ENCODE results near the gene THBS4. TPM values are rescaled to one million over a fixed set of nuclear protein-coding genes. Genes with fewer than 3 reads are reported as not detected.
"Not testable (repeated sequence)": the region's sequence is repeated elsewhere in the genome, so short reads cannot be mapped to it uniquely, and the experiment has no call there.

THBS4 gene
- polyA plus RNA-seq, 1 of the 3 experiments (the other 2 are of a cell fraction): 1.1 TPM

DNA sequence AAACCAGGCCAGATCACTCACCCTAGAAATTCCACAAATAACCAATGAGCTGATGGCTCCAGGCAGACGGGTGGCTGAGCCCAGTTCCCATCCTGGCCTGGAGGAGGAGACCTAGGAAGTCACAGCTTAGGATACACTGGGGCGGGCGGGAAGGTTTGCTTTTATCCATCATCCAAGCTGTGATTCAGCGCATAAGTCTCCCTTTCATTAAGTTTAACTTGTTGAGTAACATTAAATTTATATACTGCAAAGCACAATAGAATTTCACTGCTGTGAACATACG lies 55.7 kb downstream of the THBS4 start:
- POLR2A ChIA-PET: no interaction called here
- no peak overlapping the region for H3K4me3 ChIP-seq (ENCODE audit: low read depth in 2 of 2, low read length in 1 of 2)
- H4K20me1 ChIP-seq (ENCODE audit: insufficient read depth): no peaks in the 10 kb centered on the region
- no peaks in the 10 kb centered on the region for H3K79me2 ChIP-seq (ENCODE audit: insufficient read depth)
- TF ChIP-seq RCOR1 (IDR thresholded peaks at IDR 0.05; ENCODE audit: low read length) (no peak), RXRA (IDR thresholded peaks at IDR 0.05; ENCODE audit: borderline replicate concordance, low read depth) (no peak), MEF2A (IDR thresholded peaks at IDR 0.05; ENCODE audit: borderline replicate concordance, low read depth) (no peak), GATA2 (CRISPR knock-in tag; IDR thresholded peaks at IDR 0.05) (no peak), ELF1 (IDR thresholded peaks at IDR 0.05) (no peak), SMC3 (IDR thresholded peaks at IDR 0.05; ENCODE audit: low read depth, low read length) (no peak), YY1 (IDR thresholded peaks at IDR 0.05; ENCODE audit: low read depth) (no peak)
- H3K27me3 ChIP-seq (ENCODE audit: insufficient read depth): no peaks in the 10 kb centered on the region
- CTCF ChIA-PET: interaction anchor here (0.6 to 4.7 kb wide), 14 partner anchors 9 to 1075 kb away, joined by 3 to 104 read pairs (median 4); partner anchors contain the start of gene SERINC5
- no peak for DNase-seq
- no peak overlapping the region for H3K4me2 ChIP-seq
- 84% methylated on average over 4 of the region's 5 CpGs for WGBS (ENCODE audit: low lambda C conversion rate)
- peaks cover 3% of the 10 kb centered on the region for H3F3A ChIP-seq (replicated peaks; ENCODE audit: insufficient read depth)
- no peaks in the 10 kb centered on the region for H3K9me2 ChIP-seq
- no peaks in the 10 kb centered on the region for H3K4me1 ChIP-seq (ENCODE audit: control insufficient read depth in 1 of 2, insufficient read depth in 2 of 2, low read depth in 1 of 2, low read length in 1 of 2)
- no peak overlapping the region for H3K9ac ChIP-seq
- H3K27ac ChIP-seq (ENCODE audit: low read depth in 2 of 2, low read length in 1 of 2): no peak overlapping the region
- no peak overlapping the region for H2AFZ ChIP-seq (ENCODE audit: low read depth)
- H3K36me3 ChIP-seq (replicated peaks in 1 of 2; ENCODE audit: control insufficient read depth in 1 of 2, insufficient read depth in 2 of 2, low read length in 1 of 2): no peaks in the 10 kb centered on the region
- H3K9me3 ChIP-seq: no peaks in the 10 kb centered on the region

DNA sequence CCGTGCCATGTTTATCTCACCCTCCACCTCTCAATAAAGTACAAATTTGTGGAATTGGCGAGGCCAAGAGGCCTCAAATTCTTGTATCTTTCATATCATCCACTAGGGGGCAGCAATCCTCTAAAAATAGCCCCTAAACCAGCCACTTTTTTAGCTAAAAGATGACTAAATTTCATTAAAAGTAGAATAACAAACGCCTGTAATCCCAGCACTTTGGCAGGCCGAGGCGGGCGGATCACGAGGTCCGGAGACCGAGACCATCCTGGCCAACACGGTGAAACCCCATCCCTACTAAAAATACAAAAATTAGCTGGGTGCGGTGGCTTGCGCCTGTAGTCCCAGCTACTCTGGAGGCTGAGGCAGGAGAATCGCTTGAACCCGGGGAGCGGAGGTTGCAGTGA lies 56.6 kb downstream of the THBS4 start:
- not testable (repeated sequence) for H3K36me3 ChIP-seq (replicated peaks in 1 of 2; ENCODE audit: control insufficient read depth in 1 of 2, insufficient read depth in 2 of 2, low read length in 1 of 2); H3K27ac ChIP-seq (ENCODE audit: low read depth in 2 of 2, low read length in 1 of 2); H3K9me2 ChIP-seq; H3K4me2 ChIP-seq; H3K4me1 ChIP-seq (ENCODE audit: control insufficient read depth in 1 of 2, insufficient read depth in 2 of 2, low read depth in 1 of 2, low read length in 1 of 2); H4K20me1 ChIP-seq (ENCODE audit: insufficient read depth); H3K27me3 ChIP-seq (ENCODE audit: insufficient read depth); H3K9ac ChIP-seq; H3F3A ChIP-seq (replicated peaks; ENCODE audit: insufficient read depth); H3K79me2 ChIP-seq (ENCODE audit: insufficient read depth); H3K9me3 ChIP-seq
- 25% methylated on average over 15 of the region's 15 CpGs for WGBS (ENCODE audit: low lambda C conversion rate)
- Histone ChIP-seq H3K4me3 (ENCODE audit: low read depth in 2 of 2, low read length in 1 of 2) (peak overlapping the region in 1 of 2 experiments; percentile 44; a peak in 1 of 4 replicates), H2AFZ (ENCODE audit: low read depth) (peak overlapping the region; percentile 67)
- CTCF ChIA-PET: interaction anchor here (0.7 to 4.7 kb wide), 35 partner anchors 8 to 1074 kb away, joined by 3 to 104 read pairs (median 4); partner anchors contain the start of genes SERINC5 and ZFYVE16
- POLR2A ChIA-PET: interaction anchor here (0.6 to 1.6 kb wide), 3 partner anchors 12 to 164 kb away, joined by 3 to 12 read pairs (median 4); partner anchors contain the start of gene SERINC5
- TF ChIP-seq RAD21 (IDR thresholded peaks at IDR 0.05; ENCODE audit: low read length) (peak; percentile 91), SMC3 (IDR thresholded peaks at IDR 0.05; ENCODE audit: low read depth, low read length) (peak; percentile 85)
- TF ChIP-seq, protein P1, sequence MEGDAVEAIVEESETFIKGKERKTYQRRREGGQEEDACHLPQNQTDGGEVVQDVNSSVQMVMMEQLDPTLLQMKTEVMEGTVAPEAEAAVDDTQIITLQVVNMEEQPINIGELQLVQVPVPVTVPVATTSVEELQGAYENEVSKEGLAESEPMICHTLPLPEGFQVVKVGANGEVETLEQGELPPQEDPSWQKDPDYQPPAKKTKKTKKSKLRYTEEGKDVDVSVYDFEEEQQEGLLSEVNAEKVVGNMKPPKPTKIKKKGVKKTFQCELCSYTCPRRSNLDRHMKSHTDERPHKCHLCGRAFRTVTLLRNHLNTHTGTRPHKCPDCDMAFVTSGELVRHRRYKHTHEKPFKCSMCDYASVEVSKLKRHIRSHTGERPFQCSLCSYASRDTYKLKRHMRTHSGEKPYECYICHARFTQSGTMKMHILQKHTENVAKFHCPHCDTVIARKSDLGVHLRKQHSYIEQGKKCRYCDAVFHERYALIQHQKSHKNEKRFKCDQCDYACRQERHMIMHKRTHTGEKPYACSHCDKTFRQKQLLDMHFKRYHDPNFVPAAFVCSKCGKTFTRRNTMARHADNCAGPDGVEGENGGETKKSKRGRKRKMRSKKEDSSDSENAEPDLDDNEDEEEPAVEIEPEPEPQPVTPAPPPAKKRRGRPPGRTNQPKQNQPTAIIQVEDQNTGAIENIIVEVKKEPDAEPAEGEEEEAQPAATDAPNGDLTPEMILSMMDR (IDR thresholded peaks at IDR 0.05): peak; percentile 84
- peak; percentile 74 for DNase-seq

DNA sequence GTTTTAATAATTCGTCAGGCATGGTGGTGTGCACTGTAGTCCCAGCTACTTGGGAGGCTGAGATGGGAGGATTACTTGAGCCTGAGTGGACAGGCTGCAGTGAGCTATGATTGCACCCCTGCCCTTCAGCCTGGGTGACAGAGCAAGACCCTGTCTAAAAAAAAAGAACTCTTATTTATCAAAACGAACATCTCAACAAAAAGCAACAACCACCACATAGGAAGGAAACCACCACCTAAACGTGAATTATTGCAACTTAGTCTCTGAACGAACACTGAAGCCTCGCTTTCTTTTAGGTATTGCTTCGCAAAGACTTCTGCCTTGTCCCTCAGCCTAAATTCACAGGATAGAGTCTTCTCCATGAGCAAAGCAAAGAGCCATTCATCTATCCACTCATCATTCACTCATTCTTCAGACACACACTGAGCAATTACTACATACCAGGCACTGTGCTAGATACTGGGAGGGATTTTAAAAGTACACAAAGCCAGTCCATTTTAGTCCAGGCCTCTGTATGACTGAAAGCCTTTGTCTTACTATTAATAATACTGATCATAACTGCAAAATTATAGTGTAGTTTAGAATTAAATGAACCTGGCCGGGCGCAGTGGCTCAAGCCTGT lies 57.4 kb downstream of the THBS4 start:
- CTCF ChIA-PET: interaction anchor here (0.7 to 4.7 kb wide), 19 partner anchors 8 to 578 kb away, joined by 3 to 104 read pairs (median 5); partner anchors contain the start of gene SERINC5
- DNase-seq: no peak
- TF ChIP-seq TEAD4 (IDR thresholded peaks at IDR 0.05; ENCODE audit: borderline replicate concordance, insufficient read depth) (no peak), MXI1 (IDR thresholded peaks at IDR 0.05; ENCODE audit: low read depth, low read length) (no peak), EZH2phosphoT487 (IDR thresholded peaks at IDR 0.05; ENCODE audit: borderline replicate concordance, low read depth) (no peak), FOXJ3 (CRISPR knock-in tag; IDR thresholded peaks at IDR 0.05) (no peak), YY1 (IDR thresholded peaks at IDR 0.05; ENCODE audit: low read depth) (no peak), RFX5 (IDR thresholded peaks at IDR 0.05; ENCODE audit: low read length) (no peak), FOXM1 (IDR thresholded peaks at IDR 0.05; ENCODE audit: low read depth) (no peak)
- TF ChIP-seq, protein P2, sequence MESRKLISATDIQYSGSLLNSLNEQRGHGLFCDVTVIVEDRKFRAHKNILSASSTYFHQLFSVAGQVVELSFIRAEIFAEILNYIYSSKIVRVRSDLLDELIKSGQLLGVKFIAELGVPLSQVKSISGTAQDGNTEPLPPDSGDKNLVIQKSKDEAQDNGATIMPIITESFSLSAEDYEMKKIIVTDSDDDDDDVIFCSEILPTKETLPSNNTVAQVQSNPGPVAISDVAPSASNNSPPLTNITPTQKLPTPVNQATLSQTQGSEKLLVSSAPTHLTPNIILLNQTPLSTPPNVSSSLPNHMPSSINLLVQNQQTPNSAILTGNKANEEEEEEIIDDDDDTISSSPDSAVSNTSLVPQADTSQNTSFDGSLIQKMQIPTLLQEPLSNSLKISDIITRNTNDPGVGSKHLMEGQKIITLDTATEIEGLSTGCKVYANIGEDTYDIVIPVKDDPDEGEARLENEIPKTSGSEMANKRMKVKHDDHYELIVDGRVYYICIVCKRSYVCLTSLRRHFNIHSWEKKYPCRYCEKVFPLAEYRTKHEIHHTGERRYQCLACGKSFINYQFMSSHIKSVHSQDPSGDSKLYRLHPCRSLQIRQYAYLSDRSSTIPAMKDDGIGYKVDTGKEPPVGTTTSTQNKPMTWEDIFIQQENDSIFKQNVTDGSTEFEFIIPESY (IDR thresholded peaks at IDR 0.05; ENCODE audit: borderline replicate concordance, low read depth): no peak
- TF ChIP-seq, protein P1 (IDR thresholded peaks at IDR 0.05): no peak

More for the DNA sequence above, 57.4 kb downstream of the THBS4 start:
- H3K9me2 ChIP-seq: no peaks in the 10 kb centered on the region
- peaks cover 3% of the 10 kb centered on the region for H3F3A ChIP-seq (replicated peaks; ENCODE audit: insufficient read depth)
- no peaks in the 10 kb centered on the region for H4K20me1 ChIP-seq (ENCODE audit: insufficient read depth)
- H3K9ac ChIP-seq: no peak overlapping the region
- POLR2A ChIA-PET: interaction anchor here (1.6 kb wide), 1 partner anchor 113 kb away, joined by 12 read pairs; no protein-coding TSS in a partner anchor
- H3K4me2 ChIP-seq: no peak overlapping the region
- H3K27ac ChIP-seq (ENCODE audit: low read depth in 2 of 2, low read length in 1 of 2): no peak overlapping the region
- H3K36me3 ChIP-seq (replicated peaks in 1 of 2; ENCODE audit: control insufficient read depth in 1 of 2, insufficient read depth in 2 of 2, low read length in 1 of 2): no peaks in the 10 kb centered on the region
- H3K4me3 ChIP-seq (ENCODE audit: low read depth in 2 of 2, low read length in 1 of 2): no peak overlapping the region
- H3K79me2 ChIP-seq (ENCODE audit: insufficient read depth): no peaks in the 10 kb centered on the region
- H2AFZ ChIP-seq (ENCODE audit: low read depth): no peak overlapping the region
- no peaks in the 10 kb centered on the region for H3K27me3 ChIP-seq (ENCODE audit: insufficient read depth)
- 88% methylated on average over 8 of the region's 8 CpGs for WGBS (ENCODE audit: low lambda C conversion rate)
- H3K4me1 ChIP-seq (ENCODE audit: control insufficient read depth in 1 of 2, insufficient read depth in 2 of 2, low read depth in 1 of 2, low read length in 1 of 2): no peaks in the 10 kb centered on the region
- no peaks in the 10 kb centered on the region for H3K9me3 ChIP-seq

Measured in SK-N-SH (cell line).